Renal pelvis (tissue), 3 donors: ENCODE data around the gene C1S. TPM values are rescaled to one million over a fixed set of nuclear protein-coding genes. Genes with fewer than 3 reads are reported as not detected.

Experiments
- polyA plus RNA-seq, 3 donors: library from polyadenylated mRNA; unstranded; fragments of 120-200 nt; gene quantifications; one replicate each; pipeline ENCODE4 v1.2.1, GENCODE V29; 2013; ENCODE audit not compliant: insufficient read length in 3 of 3

Gene C1S
- polyA plus RNA-seq, 3 donors: 43.0 to 49.6 (median 47.4) TPM

Other genes with a start within 250 kb of the C1S start
- 10 to 100 TPM; 33.9 to 36.0 (median 35.9) TPM for gene GPR162, start 238.9 kb upstream of the C1S start, polyA plus RNA-seq
- 10 to 100 TPM; 35.2 to 48.0 (median 38.3) TPM for gene P3H3, start 232.3 kb upstream of the C1S start, polyA plus RNA-seq
- 10 to 100 TPM in 1 of 3 donors, 1 to 10 TPM in 2; 7.0 to 13.0 (median 9.9) TPM for gene GNB3, start 219.8 kb upstream of the C1S start, polyA plus RNA-seq
- gene CDCA3, start 209.4 kb upstream of the C1S start, polyA plus RNA-seq: 10 to 100 TPM; 27.2 to 37.0 (median 29.7) TPM
- gene USP5, start 208.6 kb upstream of the C1S start, polyA plus RNA-seq: 10 to 100 TPM; 60.3 to 70.2 (median 69.8) TPM
- 100 to 1,000 TPM; 560 to 690 (median 592) TPM for gene TPI1, start 193.2 kb upstream of the C1S start, polyA plus RNA-seq
- 10 to 100 TPM; 14.8 to 16.8 (median 16.8) TPM for gene SPSB2, start 187.4 kb upstream of the C1S start, polyA plus RNA-seq
- 10 to 100 TPM; 20.5 to 21.0 (median 20.9) TPM for gene LRRC23, start 155.9 kb upstream of the C1S start, polyA plus RNA-seq
- gene ENO2, start 146.1 kb upstream of the C1S start, polyA plus RNA-seq: 10 to 100 TPM; 12.6 to 17.2 (median 14.1) TPM
- gene ATN1, start 132.8 kb upstream of the C1S start, polyA plus RNA-seq: 100 to 1,000 TPM; 116 to 147 (median 131) TPM
- 1 to 10 TPM in 1 of 3 donors, not detected in 2; 5.8 TPM for gene RNU7-1, start 116.9 kb upstream of the C1S start, polyA plus RNA-seq
- gene C12orf57, start 116.7 kb upstream of the C1S start, polyA plus RNA-seq: 100 to 1,000 TPM; 135 to 204 (median 158) TPM
- 10 to 100 TPM; 21.1 to 25.2 (median 25.1) TPM for gene PTPN6, start 109.4 kb upstream of the C1S start, polyA plus RNA-seq
- 100 to 1,000 TPM; 256 to 302 (median 298) TPM for gene PHB2, start 90.1 kb upstream of the C1S start, polyA plus RNA-seq
- gene EMG1, start 89.8 kb upstream of the C1S start, polyA plus RNA-seq: 10 to 100 TPM; 41.0 to 53.3 (median 50.5) TPM
- gene LPCAT3, start 42.2 kb upstream of the C1S start, polyA plus RNA-seq: 10 to 100 TPM; 56.5 to 69.0 (median 66.6) TPM
- gene C1R, start 31.7 kb downstream of the C1S start, polyA plus RNA-seq: 10 to 100 TPM; 34.8 to 47.5 (median 37.3) TPM
- 10 to 100 TPM; 28.4 to 46.9 (median 46.4) TPM for gene C1RL, start 48.5 kb downstream of the C1S start, polyA plus RNA-seq
- 10 to 100 TPM; 52.3 to 62.9 (median 53.2) TPM for gene RBP5, start 68.2 kb downstream of the C1S start, polyA plus RNA-seq
- gene CLSTN3, start 69.7 kb downstream of the C1S start, polyA plus RNA-seq: 100 to 1,000 TPM in 1 of 3 donors, 10 to 100 TPM in 2; 81.1 to 122 (median 99.1) TPM
- gene PEX5, start 129.0 kb downstream of the C1S start, polyA plus RNA-seq: 10 to 100 TPM; 51.7 to 56.0 (median 54.1) TPM
- gene ACSM4, start 243.4 kb downstream of the C1S start, polyA plus RNA-seq: not detected